Glomerular visceral epithelial cell (primary cell): ENCODE data around the gene CABP7.

Experiments
- DNase-seq: peaks from one replicate; pipeline ENCODE4 v3.0.0-alpha.2; 2016; ENCODE audit errors: extremely low spot score

The CABP7 gene

DNA sequence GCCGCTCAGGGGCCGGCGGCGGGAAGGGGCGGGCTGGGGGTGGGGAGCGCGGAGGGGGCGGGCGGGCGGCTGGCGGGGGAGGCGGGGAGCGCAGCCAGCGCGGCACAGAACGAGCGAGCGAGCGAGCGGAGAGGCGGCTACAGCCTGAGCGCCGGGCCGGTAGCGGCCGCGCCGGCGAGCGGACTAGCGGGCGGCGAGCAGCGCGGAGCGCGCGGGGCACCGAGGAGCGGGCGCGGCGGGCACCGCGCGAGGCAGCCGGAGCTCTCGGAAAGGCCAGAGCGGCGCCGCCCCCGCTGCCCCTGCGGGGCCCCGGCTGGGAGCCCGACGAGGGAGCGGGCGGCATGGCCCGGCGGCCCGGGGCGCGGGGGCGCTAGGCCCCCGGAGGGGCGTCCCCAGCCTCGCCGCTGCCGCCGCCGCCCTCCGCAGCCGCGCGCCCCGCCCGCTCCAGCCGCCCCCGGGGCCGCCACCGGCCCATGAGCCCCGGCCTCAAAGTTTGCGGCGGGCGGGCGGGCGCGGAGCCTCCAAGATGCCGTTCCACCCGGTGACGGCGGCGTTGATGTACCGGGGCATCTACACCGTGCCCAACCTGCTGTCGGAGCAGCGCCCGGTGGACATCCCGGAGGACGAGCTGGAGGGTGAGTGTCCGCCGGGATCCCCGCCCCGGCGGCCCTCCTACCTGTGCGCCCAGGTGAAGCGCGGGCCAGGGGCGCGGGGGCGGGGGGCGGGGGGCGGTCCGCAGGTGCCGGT is at the start of gene CABP7:
CABP7 (plus strand) TSS at position 105 of the 747 bp plus-strand sequence; CDS start at position 527, 422 bp downstream.
- no peak for DNase-seq

DNA sequence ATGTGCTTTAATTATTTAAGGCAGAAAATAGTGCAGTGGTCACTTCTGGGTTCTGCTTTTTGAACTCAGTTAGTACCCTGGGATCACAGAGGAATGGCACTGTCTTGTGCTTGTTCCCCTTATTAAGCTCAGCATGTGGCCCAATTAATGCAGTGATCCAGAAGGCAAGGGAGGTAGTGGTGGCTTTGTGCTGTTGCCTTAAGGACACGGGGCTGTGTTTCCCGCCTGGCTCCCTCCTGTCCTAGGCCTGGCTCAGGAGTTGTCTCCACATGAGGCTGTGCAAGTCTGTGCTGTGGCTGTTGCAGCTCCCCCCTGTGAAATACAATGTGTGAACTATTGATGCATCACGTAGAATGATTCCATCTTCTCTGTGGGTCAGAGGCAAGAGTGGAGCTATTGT is 49.2 kb upstream of the CABP7 start:
- no peak for DNase-seq

DNA sequence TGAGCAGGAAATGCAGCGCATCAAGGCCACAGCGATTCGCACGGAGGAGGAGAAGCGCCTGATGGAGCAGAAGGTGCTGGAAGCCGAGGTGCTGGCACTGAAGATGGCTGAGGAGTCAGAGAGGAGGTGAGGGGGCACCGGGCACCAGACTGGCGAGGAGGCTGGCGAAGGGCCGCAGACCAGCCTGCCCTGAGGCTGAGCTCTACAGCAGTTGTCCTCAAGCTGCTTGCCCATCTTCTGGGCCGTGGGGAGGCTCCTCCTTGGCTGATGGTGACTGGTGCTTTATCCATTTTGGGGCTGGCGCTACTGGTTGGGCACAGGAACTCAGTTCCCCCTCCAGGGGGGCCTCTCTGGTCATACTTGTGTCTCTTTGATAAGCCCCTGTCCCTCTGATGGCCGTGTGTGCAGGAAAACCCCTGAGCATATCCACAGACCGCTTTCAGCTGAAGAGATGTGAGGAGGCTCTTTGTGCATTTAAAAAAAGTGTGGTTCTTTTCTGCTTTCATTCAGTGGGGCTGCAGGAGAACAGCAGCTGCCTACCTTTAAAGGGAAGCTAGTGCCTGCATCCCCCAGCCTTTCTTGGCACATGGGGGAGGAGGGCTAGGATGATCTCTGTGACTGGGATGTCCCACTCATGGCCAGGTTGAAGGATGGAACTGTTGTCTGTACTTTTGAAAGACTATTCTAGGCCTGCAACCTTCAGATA is 46.3 kb upstream of the CABP7 start:
- DNase-seq = no peak

DNA sequence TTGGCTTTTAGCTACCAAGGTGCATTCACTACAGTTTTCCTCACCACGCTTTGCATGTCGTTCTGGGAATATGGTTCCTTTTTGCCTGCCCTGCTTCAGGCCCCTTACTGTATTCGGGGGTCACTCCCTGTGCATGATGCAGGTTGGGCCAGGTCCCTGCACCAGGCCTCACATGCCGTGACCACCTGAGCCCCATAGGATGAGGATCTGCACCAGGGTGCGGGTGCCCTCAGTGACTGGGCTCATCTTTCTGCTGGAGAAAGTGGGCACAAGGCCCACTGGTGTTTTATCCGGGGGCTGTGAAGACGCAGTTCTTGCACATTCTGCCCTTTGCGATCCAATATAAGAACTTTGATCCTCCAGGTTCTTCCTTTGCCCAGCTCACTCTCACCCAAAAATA is 45.7 kb upstream of the CABP7 start:
- no peak for DNase-seq

DNA sequence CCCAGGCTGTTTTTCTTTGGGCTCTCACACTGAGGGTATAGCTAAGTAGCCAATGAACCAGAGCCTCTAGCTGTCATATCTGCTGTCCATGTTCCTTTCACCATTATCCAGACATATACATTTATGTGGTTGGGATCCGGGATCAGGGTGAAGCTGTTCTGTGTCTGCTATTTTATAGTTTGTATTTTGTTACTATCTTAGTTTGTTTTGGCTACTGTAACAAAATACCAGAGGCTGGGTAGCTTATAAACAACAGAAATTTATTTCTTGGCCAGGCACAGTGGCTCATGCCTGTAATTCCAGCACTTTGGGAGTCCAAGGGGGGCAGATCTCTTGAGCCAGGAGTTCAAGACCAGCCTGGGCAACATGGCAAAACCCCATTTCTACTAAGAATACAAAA is 40.5 kb upstream of the CABP7 start:
- DNase-seq = no peak

DNA sequence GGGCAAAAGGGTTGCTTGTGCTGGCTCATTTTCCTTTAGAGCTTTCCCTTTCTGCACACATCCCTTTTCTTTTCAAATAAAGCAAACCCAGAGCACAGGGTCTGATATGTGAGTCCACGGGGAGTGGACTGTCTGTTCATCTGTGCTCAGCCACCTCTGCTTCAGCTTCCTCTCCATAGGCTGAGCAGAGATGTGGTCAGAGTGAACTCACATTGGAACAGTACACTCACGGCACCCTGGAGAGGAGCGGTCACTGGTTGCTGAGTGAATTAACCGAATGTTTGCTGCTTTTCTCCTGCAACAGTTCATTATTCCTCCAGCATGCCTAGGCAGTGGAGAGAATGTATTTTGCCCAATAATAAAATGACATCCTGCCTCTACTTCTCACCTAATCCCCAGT is 36.3 kb upstream of the CABP7 start:
- no peak for DNase-seq

DNA sequence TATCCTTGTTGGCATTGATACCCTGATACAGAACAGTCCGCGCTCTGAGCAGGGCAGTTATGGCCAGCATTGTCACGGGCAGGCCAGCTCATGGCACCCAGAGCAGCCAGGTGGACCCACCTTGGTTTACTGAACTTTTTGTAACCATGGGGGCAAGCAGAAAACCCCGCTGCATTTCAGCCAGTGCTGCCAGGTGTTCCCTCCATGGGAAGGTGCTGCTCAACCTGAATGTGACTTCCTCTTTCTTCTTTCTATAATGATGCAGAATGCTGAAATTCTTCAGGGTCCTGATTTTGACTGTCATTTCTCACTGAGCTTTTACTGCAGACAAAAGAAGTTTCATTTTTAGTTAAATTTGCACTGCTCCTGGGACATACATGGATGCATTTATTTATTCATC is 35.6 kb upstream of the CABP7 start:
- no peak for DNase-seq

DNA sequence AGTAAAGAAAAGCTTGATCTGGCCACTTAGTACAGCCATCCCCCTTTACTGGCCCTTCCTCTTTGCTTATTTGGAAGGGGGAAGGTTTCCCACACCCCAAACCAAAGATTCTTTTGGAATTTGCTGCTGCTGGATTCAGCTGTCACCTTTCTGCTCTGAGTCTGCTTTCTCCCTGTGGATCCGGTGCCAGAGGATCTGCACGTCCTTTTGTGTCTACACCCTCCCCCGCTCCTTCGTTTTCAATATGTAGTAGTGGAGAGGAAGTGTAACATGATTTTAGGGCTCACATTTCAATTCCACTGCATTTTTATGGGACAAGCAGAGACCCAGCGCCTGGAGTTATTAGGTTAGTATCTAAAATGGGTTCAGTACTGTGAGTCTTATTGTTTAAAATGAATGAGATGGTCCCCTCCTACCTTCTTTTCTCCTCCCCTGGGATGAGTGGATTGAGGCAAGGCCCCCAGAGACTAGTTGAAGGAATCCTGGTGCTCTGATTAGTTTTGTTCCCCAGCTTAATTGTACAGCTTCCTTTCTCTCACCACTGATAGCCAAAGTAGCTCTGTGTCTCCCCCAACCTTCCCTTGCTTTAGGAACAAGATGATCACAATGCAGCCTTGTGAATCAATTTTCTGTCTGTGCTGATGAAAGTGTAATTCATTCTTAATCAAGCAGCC is 30.5 kb upstream of the CABP7 start:
- no peak for DNase-seq

DNA sequence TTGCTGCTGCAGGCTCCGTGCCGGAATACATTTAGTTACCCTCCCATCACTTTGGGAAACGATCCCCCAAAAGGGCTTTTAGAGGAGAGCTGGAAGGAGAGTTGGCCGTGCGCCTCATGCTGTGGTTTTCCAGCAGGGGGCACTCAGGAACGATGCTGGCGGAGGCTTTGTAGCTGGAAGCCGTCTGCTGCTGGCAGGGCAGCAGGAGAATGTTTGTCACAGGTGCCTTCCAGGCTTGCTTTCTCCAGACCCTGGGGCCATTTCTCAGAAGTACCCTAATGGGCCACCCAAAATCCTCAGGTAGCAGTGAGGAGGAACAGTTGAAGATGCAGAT is 30.0 kb upstream of the CABP7 start:
- no peak for DNase-seq

DNA sequence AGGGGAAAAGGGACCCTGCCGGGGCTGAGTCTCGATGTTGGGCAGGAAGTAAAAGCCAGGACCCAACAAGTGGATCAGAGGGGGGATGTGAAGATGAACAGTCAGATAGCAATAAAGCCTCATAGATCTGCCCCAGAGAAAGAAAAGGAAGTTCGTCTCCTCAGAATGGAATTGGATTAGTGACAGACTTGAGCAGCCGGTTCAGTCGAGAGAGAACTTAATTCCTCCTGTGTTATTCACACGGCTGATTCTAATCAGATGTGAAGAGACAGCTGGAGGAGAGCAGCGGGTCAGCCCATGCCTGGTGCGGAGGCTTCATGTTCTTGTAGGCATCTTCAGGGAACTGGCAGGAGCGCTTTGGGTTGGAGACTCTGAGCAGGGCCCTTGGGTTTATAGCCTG is 29.3 kb upstream of the CABP7 start:
- no peak for DNase-seq

DNA sequence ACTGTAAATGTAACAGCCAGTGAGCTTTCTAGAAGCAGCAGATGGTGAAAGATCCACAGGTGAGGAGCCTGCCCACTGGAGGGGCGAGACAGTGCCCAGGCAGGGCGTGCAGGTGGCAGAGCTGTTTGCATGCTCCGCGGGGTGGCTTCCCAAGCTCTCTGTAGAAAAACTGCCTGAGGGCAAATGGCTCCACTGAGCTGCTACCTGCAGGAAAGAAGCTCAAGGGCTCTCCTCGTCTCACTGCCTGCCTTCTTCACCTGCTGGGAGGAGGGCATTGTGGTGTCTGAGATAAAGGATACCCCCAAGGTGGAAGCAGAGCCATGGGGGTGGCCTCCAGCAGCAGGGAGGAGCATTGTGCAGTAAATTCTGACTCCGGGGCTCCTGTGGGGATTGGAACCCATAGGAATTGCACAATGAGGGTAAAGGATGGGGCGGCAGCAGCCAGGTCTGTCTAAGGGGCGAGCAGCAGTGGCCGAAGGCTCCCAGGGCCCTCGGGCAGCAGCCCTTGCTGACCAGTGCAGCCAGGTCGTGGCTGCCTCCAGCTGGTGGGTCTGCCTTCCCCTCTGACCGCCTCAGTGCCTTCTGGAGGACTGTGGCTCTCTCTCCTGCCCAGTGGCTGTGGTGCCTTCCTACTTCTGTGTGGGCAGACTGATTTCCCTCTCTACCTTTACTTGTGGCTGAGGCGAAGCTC is 28.0 kb upstream of the CABP7 start:
- no peak for DNase-seq

DNA sequence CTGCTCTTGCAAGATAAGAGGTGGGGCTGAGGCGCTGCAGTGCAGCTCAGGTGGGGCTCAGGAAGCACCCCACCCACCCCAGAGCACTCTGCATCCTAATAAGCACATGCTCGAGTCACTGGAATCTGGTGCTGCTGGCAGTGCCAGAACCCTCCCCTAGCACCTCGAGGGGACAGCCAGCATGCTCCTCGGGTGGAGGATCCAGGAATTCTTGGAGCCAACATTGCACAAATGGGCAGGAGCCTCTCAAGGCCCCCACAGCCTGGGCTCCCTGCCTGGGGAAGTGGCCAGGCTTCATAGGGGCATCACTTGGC is 27.5 kb upstream of the CABP7 start:
- DNase-seq = no peak

DNA sequence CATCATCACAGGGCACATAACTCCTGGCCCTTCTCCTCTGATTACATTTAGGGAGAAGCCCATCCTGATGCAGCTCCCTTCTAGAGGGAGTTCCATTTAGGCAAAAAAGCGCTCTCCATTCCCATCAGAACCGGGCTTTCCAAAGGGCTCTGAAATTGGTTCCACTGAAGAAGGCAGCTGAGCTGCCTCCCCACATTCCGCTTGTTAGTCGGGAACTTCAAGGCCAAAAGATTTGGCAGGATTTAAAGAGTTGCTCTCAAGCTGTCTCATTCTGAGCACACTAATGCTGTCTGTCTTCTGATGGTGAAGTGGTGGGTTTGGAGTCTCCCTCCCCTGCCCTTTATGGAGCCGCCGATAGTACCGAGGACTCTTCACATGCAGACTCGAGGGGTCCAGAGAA is 26.6 kb upstream of the CABP7 start:
- DNase-seq = no peak

DNA sequence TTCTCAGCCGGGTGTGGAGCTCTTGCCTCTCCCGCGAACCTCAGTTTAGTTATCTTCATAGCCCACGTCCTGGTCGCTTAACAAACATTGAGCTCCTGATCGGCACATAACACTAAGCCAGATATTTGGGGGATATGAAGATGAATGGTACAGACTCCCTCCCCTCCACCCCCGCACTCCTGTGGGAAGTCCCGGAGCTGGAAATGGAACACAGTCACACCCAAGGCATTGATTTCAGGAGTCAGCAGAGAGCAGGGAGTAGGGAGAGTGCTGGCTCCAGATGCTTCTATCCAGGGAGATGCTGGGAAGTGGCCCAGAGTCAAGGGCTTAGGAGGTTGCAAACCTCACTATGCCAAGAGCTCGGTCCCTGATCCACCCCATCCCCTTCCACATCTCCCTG is 26.1 kb upstream of the CABP7 start:
- no peak for DNase-seq

DNA sequence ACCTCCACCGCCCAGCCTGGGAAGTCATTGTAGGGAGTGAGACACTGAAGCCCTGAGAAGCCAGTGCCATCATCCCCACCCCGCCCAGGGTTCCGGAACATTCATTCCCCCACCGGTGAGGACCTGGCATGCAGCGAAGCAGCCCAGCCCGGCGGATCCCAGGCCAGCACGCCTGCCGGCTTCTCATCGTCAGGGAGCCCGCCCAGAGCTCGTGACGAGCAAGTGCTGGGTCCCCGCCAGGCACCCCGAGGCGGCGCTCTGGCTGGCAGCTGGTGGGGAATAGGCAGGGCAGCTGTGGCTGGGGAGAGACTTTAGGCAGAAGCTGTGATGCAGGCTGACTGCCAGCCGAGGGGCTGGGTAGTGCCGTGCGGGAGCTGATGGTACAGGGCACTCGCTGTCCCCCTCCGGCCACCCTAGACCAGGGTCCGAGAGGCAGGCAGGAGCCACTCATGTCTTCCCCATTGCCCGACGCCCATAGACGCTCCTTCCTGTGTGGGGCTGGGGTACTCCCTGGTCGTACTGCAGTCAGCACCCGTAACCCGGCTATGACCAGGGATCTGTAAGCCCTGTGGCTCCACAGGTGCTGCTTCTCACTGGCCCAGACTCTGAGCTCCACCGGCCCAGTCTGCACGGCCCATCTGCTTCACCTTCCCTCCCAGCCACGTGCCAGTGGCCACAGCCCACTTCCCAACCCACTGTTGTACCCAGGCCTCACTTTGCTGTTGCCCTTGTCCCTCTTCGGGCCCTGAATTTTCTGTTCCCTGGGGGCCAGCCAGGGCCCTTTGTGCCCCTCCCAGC is 24.5 kb upstream of the CABP7 start:
- no peak for DNase-seq

DNA sequence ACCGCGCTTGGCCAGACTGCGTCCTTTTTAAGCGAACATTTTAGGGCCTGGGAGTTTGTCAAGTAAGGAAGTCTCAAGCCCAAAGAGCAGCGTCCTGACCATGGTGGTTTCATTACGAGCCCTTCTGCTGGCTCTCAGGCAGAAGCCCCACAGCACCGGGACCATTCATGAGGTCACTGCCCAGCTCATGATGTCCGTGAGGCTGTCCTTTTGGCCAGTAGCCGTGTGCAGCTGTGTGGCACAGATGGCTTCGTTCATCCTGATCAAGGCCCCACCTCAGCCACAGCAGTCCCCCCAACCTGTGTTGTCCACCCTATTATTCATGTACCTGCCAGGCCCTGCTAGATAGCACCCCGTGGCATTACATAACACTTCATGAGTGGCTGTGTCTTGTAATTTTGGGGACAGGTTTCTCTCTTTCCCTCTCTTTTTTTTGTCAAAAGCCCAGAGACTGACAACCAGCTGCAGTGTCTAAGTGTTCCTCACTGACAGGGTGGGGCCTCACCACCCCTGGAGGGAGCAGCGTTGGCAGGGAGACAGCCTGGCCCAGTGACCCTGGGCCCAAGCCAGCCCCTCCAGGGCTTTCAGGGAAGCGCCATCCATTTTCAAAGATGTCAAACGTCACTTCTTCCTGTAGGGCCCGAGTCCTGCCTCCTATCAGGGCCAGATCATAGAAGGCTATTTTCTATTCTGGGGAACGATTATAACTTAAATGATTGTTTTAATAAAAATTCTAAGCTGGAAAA is 21.8 kb upstream of the CABP7 start:
- DNase-seq = no peak

DNA sequence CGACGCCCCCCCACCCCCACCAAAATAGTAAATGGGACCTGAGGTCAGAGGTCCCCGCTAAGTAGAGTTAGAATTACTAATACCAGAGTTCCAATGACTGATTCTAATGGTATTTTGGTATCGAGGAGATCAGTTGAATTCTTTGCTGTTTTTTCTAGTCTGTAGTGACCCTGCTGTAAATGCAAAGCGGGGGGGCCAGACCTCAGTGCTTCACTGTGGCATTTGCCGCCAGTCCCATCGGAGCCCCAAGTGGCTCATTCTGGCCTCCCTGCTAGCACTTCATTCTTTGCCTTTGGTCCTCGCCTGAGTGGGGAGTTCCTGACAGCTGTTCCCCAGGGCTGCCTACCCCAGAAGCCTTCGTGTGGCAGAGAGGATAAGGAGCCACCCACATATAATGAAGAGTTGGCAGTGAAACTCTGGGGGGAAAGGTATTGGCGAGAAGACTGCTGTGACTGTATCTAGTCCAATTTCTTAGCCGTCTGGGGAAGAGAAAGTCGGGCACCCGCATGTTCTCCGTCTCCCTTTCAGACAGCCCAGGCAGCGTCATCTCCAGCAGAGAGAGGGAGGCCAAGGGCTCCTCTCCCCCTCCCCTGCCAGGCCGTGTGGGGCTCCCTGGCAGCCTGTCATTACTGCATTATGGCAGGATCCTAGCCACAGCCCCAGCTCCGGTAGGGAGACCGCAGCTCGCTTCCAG is 19.4 kb upstream of the CABP7 start:
- DNase-seq = no peak

DNA sequence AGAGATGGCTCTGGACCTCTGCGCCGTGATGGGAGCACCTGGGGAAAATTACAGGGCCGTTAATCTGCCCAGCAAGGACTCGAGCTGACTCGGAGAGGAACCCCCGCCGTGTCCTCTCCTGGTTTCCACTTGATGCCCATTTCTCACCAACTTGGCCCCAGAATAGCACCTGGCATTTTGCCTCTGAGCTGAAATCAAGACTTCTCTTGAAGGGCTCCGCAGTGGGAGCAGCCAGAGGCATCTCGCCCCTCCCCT is 19.0 kb upstream of the CABP7 start:
- DNase-seq = no peak

DNA sequence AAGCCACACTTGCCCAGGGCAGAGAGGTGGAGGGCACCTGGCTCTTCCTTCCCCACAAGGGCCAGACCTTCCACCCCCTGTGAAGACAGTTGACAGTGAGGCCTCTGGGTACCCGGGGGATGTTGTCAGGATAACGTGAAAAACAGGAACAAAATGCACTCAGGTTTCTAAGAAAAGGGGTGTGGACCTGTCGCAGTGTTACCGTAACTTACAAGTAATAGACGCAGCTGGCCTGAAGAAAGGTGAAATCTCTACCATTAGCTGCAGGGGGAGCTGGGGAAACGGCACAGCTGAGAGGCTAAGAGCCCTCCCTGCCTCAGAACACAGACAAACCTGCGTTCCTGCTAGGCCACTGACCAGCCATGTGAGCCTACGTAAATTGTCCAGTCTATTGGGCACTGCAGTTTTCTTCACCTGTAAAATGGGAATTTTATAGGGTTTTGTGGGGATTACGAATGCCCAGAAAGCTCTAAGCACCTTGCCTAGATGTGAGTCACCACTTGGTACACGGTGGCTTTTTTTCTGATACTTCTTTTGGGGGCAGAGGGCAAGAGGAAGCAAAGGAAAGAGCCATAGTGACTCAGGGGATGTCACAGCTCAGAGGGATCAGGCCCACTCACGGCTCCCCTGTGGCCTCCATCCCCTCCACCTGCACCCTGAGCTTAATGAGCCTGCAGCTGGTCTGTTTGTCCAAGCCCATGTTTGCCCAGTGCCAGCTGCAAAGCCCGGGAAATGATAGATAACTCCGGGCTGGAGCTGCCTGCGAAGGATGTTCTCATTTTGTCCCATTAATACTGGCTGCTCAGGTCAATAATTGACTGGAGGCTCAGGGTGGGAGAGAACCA is 18.4 kb upstream of the CABP7 start:
- peak; percentile 61 for DNase-seq
